SIG-M5 treated with dmso at 0.1 percent for 504 hours (cell line): ENCODE measurements around the gene DENND2A.
A peak's percentile ranks its signal among the peaks of the same experiment; 100 is the strongest.
"Not testable (repeated sequence)": the region's sequence is repeated elsewhere in the genome, so short reads cannot be mapped to it uniquely, and the experiment has no call there.

ENCODE experiments used
- DNase-seq: peaks from one replicate; lab custom pipeline; 2025; ENCODE audit not compliant: unreplicated experiment; lab: John Stamatoyannopoulos, UW

Gene DENND2A

DNA sequence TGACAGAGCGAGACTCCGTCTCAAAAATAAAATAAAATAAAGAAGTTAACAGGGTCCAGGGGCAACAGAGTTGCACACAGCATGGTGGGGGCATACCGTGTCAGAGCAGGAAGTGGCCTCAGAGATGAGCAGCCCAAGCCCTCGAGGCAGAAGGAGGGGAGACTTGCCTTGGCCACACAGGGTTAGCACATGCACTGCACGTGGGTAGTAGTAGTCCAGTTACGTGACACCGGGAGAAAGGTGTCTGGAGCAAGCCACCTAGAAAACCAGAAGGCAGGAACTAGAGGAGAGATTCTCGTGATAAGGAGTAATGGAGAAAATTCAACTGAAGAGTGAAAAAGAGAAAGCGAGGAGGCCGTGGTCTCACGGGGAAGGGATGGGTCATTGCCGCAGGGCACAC lies 9.8 kb upstream of the DENND2A start:
- no peak for DNase-seq

DNA sequence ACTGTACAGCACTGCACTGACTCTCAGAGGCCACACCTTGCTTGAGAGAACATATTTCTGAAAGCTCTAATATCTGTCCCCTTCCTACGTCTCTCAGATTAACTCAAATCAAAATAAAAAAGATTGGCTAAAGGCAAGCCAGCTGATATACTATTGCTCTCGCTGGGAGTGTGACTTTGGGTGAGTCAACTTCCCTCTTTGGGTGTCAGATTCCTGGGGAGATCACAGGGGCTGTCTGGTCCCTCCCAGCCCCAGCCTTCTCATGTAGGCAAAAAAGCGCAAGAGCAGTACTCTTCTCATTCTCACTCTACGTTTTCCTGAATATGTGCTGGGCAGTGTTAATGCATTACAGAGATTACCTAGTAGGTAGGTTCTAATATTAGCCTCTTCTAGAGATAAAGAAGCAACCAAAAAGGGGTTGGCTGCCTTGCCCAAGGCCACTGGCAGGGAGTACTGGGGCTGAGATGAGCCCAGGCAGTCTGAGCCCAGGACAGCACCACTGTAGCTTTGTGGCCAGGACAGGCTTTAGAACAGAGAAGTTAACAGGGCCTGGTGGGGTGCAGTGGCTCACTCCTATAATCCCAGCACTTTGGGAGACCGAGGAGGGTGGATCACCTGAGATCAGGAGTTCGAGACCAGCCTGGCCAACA lies 9.1 kb upstream of the DENND2A start:
- no peak for DNase-seq

DNA sequence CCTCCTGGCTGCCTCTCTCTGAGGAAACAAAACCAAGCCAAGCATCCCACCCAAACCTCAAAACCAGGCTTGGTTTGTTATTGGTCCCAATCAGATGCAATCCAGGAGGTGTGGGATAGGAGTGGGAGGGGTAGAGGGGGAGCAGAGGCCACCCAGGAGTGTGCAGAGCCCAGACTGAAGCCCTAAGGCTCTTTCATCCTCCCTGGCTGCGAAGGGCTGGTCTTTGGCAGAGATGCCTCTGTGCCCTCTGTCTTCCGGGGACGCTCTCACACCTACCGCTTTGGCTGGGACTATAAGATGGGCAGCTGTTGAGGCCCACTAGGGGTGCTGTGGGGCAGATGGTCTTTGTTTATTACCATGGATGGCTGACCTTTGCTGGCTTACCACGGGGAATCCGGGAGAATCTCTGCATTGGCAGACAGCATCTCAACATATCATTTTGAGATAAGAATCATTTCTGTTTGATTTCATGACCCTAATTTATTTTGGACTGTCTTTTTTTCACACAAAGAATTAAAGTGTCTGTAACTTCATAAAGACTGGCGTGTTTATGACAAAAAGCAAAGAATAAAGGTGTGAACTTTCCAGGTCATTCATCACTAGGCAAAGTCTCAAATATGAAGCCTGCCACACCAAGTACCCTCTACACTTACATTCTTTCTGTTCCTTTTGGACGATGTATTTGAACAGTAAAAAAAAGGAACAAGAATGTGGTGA lies 6.5 kb upstream of the DENND2A start:
- DNase-seq: peak; percentile 28

DNA sequence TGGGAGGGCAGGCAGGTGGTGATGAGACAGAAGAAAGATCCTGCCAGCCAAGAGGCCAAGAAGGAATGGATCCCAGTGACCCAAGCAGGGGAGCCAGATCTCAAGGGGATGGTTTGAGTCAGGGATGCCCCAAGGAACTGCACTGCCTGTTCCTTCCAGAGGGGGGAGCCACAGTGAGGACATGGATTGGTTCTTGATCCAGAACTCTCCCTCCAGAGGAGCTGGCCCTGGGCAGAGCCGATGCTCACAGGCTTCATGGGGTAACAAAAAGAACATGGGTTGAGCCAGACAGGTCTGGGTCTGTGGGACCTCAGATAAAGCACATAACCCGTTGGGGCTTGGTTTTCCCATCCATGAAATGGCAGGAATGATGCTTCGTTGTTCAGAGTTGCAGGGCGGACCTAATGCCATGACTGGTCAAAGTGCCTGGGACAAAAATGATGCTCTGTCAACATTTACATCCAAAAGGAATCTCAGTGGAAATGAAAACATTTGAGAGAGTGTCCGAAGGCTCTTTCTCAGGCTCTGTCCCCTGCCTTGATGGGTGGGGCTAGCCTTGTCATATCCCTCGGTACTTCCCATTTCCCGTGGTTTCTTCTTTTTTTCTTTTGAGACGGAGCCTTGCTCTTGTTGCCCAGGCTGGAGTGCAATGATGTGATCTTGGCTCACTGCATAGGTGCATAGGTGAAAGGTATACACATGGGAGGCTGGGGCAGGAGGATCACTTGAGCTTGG lies 4.7 kb upstream of the DENND2A start:
- no peak for DNase-seq

DNA sequence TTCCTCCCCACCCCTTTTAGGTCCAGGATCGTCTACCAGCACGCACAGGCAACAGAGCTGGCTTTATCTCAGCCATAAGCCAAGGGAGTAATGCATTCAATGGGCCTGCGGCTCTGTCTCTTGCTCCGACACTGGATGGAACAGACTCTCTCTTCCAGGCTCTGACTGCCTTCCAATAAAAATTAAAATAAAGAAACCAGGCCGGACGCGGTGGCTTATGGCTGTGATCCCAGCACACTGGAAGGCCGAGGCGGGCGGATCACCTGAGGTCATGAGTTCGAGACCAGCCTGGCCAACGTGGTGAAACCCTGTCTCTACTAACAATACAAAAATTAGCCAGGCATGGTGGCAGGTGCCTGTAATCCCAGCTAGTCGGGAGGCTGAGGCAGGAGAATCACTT lies 4.1 kb upstream of the DENND2A start:
- DNase-seq: not testable (repeated sequence)

DNA sequence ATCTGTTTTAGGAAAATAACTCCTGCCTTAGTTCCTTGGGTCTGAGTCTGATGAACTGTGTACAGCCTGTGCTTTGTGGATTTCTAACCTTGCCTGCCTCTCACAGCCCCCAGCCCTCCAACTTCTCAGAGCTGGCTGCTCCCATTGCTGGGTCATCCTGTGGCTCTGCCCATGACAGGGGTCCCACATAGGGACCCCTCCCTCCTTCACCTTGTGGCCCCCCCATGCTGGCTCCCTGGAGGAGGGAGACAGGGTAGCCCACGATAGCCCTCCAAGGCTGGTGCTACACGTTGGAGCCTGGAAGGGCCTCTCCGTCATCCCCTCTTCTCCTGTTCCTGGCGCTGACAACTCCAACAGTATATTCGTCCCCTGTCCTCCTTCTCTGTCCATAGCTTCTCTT lies 2.8 kb upstream of the DENND2A start:
- DNase-seq: no peak

DNA sequence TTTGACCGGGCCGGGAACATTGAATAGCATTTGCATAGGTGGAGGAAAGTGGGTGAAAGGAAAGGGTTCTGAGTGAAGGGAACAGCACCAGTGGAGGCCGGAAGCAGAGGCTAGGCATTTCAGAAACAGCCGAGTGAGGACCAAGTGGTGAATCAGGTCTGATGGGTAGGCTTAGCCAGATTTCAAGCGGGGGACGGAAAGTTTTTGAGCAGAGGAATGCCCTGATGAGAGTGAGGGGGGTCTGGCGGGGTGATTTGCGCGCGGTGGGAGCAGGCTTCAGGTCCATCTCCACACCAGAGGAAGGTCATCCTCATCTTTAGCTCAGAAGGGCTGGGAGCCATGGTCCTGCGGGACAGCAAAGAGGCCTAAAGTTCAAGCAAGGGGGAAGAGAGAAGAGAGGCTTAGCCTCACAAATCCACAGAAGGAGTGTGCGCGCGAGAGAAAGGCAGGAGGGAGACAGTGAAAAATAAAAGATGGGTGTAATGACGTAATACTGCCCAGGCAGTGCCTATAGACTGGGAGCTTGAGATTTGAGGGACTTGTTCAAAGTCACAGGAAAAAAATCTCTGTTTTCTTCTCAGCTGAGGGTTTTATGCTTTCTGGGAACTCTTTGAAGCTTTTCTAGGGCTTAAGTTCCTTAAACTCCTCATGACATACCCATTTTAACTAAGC lies 1.0 kb upstream of the DENND2A start:
- no peak for DNase-seq

DNA sequence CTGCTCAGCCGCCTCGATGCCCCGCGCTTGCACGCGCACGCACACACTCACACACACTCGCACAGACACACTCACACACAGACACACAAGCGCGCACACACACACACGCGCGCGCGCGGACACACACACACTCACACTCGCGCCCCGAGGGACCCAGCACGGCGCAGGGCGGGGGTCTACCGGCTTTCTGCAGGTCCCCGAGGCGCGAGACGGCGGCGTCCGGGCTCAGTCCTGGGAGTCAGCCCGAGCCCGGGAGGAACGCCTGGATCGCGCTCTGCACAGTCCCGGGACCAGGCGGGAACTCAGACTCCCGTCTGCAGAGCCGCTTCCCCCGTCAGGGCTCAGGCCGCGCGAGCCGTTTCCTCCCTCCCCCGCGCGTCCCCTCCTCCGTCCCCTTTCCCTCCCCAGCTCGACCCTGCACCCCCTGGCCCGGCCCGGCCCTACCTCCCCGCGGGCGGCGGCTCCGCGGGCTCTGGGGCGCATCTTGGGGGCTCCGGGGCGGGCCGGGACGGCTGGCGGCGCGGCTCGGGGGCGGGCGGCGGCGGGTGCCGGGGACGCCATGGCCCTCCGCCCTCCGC lies 464 bp downstream of the DENND2A start:
- no peak for DNase-seq

DNA sequence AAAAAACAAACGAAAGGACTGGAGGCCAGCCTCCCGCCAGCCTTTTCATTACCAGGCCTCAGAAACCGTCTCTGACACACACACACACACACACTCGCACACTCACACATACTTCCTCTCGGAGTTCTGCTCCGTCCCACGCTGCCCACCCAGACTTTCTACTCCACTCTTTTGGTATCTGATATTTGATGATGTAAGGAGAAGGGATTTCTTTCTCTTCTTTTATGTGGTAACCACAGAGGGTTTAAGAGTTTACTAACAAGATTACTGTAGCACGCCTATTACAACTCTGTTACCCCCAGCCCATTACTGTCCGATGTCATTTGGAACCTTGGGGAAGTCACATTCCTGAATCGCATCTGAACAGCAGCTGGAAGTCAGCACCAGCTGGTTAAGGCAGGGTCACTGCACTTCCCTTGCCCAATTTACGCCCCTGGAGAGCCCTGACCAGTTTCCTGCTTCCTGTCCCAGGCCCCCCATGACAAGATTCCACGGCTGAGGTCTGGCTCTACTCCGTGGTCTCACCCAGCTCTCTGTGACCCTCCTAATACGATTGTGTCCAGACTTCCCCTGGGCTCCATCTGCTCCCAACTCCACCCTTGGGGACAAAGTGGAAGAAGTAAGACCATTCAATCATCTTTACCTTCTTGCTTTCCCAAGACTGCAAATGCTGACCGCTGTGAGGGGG lies 1.1 kb downstream of the DENND2A start:
- DNase-seq: no peak

DNA sequence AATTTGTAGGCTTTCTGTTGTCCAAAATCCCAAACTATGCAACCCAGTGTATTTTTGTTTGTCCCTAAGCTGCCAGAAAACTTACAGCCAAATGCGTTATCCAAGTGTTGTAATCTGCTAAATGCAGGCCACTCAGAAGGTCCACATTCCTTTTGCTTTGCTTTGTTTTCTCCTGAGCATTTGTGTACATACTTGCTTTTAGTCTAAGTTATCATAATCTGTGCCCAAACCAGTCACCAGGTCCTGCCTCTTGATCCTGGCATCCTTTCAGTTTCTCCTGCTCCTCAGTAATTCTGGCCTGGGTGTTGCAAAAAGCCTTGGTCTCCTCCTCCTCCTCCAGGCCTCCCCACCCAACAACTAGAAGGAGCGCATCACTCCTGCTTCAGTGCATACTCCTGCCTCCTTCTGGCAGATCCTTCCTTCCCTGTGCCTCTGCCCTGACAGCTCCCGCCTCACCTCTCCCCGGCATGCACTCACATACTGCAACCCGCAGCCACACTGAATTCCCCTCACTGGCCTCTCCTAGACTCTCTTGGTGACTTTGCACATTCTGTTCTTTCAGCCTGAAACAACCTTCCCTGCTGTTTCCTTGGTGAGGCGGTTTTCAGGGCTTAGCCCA lies 2.3 kb downstream of the DENND2A start:
- no peak for DNase-seq

DNA sequence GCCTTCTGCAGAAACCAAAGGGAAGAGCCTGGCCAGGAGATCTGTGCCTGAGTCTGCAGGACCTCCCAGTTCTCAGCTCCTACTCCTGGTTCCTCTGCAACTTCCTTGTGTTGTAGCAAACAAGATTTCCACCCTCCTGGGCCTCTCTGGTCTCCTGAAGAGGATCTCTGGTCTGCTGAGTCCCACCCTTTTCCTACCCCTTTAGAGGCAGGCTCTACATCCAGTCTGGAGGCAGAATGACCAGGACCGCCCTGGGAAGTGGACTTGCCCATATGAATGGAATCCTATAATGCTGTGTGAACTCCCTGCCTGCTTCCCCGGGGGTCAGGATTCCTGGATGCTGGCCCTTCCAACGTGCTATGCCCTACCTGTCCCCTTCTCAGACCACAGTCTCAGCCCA lies 3.2 kb downstream of the DENND2A start:
- no peak for DNase-seq

DNA sequence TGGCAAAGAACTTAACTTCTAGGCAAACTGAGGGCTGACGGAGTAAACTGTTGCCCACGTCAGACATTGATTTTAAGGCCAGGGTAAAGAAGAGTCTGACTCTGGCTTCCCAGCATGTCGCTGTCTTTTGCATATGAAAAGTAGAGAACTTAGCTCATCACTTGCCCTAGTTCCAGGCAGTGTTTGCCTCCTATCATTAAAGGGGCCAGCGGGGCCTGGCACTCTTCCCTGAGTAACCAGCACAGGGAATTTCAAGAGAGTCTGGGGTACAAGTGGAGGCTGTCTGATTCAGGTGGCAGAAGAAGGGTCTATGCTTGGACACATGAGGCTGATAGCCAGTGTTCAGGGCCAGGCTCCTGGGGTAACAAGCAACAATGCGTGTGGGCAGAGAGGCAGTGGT lies 4.8 kb downstream of the DENND2A start:
- no peak for DNase-seq

DNA sequence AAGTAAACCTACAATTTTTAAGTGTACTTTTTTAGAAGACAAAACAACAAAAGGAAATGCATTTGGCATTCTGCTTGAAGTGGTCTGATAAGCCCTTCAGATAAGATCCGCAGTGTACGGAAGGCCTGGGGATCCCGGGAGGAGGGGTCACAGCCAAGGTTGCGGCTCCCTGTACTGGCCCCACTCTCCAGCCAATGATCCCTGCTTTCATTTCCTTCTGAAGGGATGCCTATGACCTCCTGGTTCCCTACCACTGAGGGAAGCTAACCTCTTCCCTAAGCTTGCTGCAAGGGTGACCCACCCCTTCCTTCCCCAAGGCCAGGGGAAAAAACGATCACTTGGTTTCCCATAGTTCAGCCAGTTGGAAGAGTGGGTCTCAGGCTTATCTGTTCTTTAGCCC lies 5.3 kb downstream of the DENND2A start:
- DNase-seq: no peak

DNA sequence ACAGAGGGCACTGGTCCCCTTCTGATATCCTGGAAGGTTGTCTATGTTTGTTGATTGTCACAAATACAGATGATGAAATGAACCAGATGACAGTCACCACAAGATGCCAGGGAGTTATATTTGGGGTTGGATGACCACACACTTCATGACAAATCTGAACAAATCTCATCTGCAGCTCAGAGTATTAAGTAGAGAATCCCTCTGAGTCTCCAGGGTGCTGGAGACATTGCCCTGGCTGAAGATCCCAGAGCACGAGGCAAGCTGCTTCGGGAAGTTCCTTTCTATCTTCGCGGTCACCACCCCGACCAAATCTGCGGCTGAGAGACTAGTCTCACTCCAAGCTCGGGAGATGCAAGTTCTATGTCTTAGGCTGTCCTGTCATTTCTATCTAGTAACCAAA lies 9.0 kb downstream of the DENND2A start:
- no peak for DNase-seq

DNA sequence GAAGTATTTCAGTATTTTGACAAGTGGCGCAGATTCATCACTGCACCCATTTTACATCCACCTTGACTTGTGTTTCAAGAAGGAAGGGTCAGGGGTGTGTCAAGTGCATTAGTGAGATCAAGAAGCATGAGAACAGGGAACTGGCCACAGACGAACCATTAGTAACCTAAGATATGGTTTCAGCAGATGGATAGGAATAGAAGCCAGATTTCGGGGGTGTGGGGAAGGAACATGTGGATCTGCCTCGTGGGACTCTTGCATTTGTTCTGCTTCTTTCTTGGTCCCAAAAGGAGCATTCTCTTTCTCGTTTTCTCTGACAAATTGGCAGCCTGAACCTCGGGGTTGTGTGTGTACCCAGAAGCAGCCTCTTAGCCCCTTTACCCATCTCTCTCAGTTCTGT lies 9.6 kb downstream of the DENND2A start:
- DNase-seq: no peak

DNA sequence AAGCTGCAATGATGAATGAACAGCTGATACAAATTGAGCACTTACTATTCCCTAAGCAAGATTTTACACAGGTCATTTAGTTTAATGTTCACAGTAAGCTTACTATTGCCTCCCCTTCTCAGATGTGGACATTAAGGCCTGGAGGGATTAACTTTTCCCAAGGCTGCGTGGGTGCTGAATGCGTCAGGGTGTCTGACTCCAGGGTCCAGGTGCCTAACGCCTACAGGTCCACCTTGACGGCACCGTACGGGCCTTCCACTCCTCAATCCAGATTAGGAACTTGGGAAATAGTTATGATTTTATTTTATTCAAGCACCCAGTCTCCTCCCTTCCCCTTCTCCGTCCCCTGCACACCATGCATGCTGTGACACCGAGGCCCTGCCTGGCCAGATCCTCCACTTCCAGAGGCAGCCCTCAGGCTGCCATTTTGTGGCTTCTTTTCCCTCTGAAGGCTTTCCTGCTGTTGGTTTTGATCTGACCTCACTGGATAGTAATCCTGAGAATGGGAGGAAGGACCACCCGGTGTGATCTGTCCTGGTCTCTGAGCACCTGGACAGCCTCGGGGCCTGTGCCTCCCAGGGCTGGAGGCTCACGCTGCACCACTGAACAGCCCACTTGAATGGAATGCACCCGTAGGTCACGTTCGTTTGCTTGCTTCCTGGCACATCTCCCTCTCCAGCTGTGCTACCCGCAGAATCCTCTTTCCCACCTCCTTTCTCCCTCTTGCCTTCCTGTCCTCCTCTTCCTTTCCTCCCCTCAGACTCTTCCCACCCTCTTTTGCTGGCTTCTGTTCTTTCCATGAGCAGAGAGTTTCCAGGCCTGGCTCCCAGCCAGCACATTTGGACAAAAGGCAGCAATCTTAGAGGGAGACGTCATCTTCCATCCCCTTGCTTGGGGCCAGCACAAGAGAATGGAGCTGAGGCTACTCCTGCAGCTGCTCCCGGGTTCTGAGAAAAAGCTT lies 14.4 kb downstream of the DENND2A start:
- no peak for DNase-seq

DNA sequence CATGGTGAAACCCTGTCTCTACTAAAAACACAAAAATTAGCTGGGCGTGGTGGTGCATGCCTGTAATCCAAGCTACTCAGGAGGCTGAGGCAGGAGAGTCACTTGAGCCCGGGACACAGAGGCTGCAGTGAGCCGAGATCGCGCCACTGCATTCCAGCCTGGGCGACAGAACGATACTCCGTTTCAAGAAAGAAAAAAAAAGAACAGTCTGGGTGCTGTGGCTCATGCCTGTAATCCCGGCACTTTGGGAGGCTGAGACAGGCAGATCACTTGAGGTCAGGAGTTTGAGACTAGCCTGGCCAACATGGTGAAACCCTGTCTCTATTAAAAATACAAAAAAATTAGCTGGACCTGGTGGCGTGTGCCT lies 15.4 kb downstream of the DENND2A start:
- not testable (repeated sequence) for DNase-seq

DNA sequence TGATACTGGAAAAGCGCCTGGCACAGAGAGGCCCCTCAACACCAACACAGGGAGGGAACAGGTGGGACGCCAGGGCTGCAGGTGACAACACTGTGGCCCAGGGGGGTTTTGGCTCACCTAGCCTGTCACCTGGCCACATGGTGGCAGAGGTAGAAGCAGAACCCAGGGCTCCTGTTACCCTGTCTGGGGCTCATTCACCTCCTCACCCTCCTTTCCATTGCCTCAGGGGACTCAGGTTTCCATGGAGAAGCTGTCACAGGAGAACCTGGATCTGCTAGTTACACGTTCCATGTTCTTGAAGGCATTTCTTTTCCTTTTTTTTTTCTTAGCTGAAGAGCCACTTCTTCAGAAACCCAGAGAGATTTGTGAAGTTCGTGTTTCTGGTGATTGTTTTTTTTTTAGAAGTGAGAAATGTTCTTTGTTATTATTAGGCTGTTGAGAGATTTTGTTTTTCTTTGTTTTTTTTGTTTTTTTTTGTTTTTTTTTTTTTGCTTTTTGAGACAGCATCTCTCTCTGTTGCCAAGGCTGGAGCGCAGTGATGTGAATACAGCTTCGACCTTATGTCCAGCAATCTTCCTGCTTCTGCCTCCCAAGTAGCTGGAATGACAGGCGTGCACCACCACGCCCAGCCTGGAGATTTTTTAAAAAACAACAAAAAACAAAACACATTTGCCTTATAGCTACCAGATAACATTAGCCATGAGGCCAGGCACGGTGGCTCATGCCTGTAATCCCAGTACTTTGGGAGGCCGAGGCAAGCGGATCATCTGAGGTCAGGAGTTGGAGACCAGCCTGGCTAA lies 16.0 kb downstream of the DENND2A start:
- DNase-seq: no peak
